HG02588 (cell line): ENCODE measurements around the gene ANKRD33B.
"Not testable (repeated sequence)": the region's sequence is repeated elsewhere in the genome, so short reads cannot be mapped to it uniquely, and the experiment has no call there.

Experiments used
- ATAC-seq: cut with Tn5 transposase; IDR thresholded peaks from one replicate; pipeline ENCODE4 v1.9.1; 2021; ENCODE audit warnings: mild to moderate bottlenecking, moderate library complexity; ENCODE audit not compliant: unreplicated experiment

The ANKRD33B gene

DNA sequence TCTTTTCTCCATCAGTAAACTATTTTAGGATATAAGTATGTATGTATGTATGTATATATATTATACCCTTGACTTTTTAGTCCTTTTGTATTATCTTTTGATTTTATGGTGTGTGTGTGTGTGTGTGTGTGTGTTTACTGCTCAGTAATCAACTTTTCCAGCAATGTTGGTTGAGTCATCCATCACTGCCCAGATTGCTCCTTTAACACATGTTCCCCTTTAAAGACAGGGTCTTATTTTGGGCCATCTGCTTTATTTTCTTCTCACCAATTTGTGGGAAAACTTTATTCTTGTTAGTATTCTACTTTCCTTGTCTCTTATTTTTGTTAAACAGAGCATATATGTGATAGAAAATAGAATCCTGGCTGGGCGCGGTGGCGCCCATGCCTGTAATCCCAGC lies 28.1 kb downstream of the ANKRD33B start:
- no peak for ATAC-seq

DNA sequence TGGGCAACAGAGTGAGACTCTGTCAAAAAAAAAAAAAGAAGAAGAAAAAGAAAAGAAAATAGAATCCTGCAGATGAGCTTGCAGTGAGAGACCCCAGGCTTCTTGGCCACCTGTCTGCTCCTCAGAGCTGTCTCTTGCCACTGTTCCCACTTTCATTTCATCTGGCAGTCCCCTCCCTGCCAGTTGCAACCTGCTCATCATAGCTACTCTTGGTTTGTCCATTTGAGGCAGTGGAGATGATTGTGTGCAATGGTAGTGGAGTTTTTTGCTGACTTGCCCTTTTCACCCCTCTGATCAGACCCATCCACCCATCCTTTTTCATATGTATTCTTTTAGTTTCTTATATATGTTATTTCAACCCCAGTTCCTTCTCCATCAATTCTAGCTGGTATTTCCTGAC lies 28.7 kb downstream of the ANKRD33B start:
- peak; percentile 58 for ATAC-seq

DNA sequence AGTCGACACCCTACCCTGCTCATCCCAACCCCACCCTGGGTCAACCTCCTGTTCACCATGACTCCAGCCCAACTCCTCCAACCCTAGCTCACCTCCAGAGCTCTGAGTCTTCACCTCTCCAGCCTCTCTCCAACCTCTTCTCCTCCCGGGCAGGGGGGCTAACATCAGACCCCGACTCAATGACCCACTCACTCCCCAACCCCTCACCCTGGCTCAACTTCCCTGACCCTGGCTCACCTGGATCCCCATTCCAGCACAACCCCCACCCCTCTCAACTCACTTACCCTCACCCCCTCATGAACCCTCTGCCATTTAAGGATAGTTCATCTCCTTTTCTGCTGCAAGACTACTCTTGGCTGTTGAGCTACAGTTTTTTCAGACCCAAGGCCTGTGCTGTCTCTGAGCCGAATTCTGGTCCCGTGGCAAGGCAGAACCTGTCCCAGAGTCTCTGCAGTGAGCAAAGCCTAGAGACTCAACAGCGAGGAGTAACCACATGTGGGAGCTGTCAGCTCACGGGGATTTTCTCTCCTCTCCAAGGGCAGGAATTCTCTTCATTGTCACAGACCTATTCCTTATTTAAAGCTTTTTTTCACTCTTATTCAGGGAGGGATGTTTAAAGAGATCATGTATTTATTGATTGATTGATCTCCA lies 29.8 kb downstream of the ANKRD33B start:
- no peak for ATAC-seq

DNA sequence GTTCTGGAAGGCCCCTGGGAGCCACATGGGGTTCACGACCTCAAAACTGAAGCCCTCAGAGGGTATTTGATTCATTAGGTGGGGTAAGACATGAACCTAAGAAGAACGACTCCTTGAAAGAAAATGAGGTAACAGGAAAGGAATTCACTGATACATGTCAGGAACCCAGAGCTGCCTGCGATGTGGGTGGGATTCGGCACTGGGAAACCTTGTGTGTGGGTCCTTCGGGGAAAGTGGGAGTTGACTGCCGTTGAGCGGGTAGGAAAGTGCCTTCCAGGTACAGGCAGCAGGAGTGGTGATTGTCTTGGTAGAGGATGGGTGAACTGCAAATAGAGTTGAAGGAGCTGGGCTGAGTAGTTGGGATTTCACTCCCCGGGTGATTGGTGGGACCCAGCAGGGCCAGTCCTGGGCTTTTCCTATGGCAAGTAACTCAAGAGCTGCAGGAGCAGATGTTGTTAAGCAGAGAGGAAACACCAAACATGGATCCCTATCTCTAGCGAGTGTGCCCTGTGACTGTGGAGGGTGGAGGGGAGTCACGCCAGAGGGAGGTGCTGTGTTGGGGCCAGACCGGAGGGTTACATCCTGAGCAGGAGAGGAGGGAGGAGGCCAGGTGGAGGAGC lies 30.8 kb downstream of the ANKRD33B start:
- no peak for ATAC-seq

DNA sequence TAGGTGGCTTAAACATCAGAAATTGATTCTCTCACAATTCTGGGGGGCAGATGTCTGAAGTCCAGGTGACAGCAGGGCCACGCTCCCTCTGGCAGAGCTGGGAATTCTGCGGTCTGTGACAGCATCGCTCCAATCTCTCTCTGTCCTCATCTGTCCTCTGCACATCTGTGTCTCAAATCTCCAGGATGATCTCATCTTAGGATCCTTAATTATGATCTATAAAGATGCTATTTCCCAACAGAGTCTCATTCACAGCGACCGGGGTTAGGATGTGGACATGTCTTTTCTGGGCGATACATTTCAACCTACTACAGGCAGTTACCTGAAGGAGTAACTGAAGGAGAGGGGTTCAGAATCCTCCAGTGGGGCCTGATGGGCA lies 31.4 kb downstream of the ANKRD33B start:
- no peak for ATAC-seq

DNA sequence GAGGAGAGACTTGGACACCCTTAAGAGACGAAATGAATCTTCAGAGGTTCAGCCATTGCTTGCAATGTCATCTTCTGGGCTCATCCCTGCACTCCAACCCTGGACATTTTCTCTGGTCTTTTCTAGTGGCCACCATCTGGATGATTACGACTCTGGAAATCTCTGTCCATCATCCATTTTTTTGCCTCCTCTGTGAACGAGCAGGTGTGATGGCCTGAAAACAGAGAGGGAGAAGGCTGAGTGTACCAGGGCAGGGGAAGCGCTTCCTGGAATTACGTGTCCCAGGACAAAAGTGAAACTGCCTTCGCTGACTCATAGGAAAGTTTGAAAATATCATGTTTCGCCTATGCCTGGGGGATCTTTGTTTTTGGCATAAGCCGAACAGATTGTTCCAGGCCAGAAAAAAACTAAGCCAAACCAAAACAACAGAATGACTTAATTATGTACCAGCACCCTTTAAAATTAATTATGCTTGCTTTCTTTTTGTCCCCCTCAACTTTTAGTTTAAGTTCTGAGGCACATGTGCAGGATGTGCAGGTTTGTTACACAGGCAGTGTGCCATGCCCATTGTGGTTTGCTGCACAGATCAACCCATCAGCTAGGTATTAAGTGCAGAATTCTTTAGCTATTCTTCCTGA lies 31.9 kb downstream of the ANKRD33B start:
- ATAC-seq, result peak; percentile 52

DNA sequence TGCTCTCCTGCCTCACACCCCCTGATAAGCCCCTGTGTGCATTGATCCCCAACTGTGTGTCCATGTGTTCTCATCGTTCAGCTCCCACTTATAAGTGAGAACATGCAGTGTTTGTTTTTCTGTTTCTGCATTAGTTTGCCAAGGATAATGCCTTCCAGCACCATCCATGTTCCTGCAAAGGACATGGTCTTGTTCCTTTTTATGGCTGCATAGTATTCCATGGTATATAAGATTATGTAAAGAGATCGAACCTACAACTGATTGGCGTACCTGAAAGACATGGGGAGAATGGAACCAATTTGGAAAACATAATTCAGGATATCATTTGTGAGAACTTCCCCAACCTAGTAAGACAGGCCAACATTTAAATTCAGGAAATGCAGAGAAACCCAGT lies 32.4 kb downstream of the ANKRD33B start:
- no peak for ATAC-seq

DNA sequence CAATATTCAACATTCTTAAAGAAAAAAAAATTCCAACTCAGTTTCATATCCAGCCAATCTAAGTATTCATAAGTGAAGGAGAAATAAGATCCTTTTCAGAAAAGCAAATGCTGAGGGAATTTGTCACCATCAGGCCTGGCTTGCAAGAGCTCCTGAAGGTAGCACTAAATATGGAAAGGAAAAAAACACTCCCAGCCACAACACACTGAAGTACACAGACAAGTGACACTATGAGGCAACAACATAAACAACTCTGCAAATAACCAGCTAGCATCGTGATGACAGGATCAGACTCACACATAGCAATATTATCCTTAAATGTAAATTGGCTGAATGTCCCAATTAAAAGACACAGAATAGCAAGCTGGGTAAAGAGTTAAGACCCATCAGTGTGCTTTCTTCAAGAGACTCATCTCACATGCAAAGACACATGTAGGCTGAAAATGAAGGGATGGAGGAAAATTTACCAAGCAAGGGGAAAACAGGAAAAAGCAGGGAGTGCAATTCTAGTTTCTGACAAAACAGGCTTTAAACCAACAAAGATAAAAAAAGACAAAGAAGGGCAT lies 33.1 kb downstream of the ANKRD33B start:
- no peak for ATAC-seq

DNA sequence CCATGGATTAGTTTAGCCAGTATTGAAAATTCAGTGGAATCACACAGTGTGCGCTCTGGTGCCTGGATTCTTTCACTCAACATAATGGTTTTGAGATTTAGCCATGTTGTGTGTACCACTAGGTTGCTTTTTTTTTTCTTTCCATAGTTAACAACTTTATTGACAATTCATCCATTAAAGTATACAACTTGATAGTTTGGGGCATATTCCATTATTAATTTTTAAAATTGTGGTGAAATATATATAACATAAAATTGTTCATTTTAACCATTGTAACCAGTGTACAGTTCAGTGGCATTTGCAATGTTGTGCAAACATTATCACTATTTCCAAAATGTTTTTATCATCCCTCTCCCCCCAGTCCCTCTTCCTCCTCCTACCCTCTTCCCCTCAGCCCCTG lies 35.2 kb downstream of the ANKRD33B start:
- no peak for ATAC-seq

DNA sequence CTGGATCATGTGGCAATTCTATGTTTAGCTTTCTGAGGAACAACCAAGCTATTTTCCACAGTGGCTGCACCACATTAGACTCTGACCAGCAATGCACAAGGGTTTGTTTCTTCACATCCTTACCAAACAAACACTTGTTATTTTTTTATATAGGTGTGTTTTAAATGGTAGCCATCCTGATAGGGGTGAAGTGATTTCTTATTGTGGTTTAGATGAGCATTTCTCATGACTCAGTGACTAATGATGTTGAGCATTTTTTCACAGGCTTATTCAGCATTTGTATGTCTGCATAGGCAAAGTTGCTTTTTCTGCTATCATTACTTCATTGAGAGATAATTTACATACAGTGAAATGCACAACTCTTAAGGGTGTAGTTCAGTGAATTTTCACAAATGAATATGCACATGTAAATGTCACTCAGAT lies 36.0 kb downstream of the ANKRD33B start:
- ATAC-seq, result no peak

DNA sequence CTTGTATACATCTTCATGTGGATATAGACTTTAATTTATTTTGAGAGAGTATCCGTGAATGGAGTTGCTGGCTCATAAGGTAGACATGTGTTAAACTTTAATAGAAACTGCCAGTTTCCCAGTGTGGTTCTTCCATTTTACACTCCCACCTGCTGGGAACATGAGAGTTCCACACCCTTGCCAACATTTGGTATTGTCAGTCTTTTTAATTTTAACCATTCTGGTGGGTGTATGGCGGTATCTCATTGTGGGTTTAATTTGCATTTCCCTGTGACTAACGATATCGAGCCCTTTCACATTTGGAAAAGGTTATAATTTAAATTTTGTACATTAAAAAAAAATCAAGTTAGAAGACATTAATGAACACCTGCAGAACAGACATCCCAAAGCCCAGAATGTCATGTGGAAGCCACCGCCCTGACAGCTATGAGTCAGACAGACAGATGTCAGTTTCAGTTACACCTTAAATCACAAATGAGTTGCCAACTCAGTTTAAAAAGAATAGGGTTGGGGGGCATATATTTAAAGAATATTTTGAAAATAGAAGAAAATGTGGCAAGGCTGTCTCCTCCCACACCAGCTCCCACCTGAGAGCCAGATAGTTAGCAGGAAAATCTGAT lies 36.9 kb downstream of the ANKRD33B start:
- ATAC-seq, result peak; percentile 69

DNA sequence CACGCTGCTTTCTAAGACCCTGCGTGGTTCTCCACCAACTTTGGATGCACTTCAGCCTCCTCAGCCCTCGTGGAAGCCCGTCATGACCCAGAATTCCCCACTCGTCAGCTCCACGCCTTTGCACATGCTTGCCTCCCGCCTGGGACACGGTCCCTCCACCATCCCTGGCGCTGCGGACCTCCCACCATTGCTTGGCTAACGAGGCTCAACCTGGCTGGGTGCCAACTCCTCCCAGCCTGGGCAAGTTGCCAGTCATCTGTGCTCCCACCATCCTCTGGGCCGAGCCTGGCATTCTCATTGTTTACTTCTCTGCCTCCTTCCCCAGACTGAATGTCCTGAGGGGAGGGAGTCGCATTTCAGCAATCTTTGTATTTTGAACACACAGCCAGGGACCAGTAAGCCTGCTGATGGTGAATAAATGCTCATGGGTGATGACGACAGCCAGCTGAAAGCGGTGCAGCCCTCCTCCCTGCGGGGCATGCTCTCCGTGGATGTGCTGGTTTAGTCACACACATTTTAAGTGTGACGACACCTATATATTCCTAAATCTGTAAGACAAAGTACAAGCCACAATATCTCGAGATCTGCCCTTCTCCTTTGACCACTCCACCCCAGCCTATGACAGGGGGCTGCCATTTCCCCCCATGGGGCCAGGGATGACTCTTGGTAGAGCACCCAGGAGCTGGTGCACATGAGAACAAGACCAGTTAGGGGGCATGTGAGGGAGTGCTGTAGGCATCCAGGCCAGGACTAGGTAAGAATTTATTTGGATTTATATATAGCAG lies 37.6 kb downstream of the ANKRD33B start:
- peak; percentile 50 for ATAC-seq

DNA sequence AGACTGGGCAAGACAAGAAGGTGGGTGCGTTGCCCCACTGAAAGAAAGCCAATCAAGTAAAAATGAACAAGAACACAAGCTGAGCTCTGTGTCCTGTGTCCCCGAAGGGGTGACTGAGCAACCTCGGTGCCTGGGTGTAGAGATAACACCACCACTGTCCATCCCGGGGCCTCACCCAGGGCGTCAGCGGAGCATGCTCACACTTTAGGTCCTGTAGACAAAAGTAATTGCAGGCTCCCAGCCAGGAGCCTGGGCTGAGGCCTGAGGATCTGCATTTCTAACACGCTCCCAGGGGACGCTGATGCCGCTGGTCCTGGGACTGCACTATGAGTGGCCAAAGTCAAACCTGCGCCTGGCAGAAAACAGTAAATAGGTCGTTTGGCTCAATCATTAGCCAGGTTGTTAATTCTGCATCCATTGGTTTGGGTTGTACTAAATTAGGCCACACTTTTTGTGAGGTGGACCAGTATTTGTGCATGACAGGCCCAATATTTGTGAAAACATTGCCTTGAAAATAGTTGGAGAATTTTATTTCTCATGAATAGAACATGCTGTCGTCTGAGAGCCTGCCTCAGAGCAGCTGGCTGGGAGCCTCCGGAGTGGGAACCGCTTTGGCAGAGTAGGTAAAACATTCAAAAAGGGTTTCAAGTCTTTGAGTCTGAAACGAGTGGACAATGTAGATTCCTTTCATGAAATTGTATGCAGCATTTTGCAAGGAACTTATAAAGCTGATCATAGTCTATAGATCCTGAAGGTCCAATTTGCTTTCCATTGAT lies 38.3 kb downstream of the ANKRD33B start:
- ATAC-seq, result no peak

DNA sequence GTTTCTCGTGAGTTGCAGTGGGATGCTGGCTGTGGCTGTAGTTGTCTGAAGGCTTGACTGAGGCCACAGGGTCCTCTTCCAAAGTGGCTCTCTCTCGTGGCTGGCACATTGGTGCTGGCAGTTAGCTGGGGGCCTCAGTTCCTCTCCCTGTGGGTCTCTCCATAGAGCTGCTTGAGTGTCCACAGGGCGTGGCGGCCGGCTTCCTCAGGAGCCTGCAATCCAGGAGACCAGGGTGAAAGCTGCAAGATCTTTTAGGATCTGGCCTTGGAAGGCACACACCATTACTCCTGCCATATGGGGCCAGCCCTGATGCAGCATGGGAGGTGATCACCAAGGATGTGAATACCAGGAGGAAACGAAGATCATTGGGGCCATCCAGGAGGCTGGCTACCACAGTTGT lies 41.1 kb downstream of the ANKRD33B start:
- ATAC-seq, result no peak

DNA sequence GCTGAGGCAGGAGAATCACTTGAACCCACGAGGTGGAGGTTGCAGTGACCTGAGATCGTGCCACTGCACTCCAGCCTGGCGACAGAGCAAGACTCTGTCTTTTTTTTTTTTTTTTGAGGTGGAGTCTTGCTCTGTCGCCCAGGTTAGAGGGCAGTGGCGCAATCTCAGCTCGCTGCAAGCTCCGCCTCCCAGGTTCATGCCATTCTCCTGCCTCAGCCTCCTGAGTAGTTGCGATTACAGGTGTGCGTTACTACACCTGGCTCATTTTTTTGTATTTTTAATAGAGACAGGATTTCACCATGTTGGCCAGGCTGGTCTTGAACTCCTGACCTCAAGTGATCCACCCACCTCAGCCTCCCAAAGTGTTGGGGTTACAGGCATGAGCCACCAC lies 42.8 kb downstream of the ANKRD33B start:
- ATAC-seq, result not testable (repeated sequence)

DNA sequence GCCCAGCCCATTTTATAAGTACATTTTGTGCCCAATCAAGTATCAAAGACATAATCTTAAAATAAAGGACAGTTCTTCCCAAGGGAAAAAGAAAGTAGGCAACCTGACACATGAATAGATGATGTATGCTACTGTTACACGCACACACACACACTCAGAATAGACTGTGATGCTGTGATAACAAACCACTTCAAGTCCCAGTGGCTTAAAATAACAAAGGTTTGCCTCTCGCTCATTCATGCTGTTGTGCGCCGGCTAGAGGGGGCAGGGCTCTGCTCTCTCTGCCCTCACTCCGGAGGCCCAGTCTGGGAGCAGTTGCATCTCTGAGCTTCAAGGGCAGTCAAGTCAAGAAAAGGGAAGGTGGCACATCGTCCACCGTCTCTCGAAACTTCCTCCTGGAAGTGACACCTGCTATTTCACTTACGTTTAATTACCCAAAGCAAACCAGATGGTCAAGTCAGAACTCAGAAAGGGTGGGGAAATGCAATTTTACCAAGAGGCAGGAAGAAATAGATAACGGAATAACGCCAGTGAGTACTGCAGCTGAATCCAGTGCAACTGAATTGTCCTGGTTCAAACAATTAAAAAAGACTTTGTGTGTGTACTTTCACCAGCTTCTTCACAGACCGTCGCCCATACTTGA lies 43.3 kb downstream of the ANKRD33B start:
- peak; percentile 85 for ATAC-seq

DNA sequence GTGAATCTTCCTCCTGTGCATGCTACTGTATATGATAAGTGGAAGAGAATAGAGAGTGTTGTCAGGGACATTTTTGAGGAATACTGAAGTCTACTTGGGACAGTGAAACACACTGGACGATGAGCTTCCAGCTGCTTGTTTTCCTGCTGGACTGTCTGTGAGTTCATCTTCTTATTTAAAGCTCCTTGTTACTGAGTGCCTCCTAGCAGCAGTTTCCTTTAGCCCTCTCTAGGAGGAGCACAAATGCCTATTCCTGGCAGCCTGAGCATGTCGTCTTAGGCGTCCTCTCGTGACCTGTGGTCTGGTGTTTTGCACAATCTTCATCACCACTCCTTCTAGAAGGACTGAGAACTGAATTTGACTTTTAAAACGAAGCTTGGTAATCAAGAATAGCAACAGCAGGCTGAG lies 43.8 kb downstream of the ANKRD33B start:
- peak; percentile 53 for ATAC-seq

DNA sequence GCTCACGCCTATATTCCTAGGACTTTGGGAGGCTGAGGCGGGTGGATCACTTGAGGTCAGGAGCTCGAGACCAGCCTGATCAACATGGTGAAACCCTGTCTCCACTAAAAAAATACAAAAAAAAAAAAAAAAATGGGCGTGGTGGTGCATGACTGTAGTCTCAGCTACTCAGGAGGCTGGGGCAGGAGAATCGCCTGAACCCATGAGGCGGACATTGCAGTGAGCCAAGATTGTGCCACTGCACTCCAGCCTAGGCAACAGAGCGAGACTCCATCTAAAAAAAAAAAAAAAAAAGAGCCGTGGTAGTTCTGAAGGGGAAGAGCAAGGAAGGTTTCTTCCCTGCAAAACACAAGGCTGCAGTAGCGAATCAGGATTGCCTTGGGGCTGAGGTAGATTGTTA lies 44.2 kb downstream of the ANKRD33B start:
- ATAC-seq, result not testable (repeated sequence)

DNA sequence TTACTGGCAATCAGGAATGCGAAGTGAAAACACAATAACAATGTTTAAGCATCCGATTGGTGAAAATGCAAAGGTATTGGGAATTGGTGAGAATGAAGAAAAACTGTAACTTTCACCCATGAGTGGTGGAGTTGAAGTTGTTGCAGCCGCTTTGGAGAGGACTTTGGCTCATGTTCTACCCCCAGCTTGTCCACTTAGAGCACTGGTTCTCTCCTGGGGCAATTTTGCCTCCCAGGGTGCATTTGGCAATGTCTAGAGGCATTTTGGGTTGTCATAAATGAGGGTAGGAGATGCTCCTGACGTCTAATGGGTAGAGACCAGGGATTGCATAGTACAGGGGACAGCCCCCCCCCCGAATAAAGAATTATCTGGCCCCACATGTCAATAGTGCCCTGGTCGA lies 46.2 kb downstream of the ANKRD33B start:
- ATAC-seq, result no peak

DNA sequence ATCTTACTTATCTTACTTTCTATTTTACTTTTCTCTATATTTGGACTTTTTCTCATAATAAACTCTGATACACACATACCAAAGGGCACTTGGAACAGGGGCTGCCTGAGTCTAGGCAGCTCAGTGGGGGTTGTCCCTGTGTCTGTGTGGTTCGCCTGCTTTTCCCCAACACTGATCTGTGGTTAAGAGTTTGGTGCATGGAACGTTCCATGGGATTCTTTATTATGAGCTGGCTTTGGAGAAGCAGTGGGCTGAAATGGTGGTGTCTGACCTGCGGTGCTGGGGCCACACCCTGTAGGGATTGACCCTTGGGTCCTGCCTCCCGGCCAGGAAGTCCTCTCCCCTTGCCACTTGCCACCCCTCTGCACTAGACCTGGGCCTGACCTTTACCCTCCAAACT lies 47.4 kb downstream of the ANKRD33B start:
- no peak for ATAC-seq
